ENCODE data around the gene RNF169.

GRCh38 chr11:74748211-74749126 is at the start of gene RNF169:
- no peak for TF ChIP-seq EZH2 (IDR thresholded peaks at IDR 0.05; ENCODE audit: low read length, missing control alignments)
- TF ChIP-seq CTCF (conservative IDR thresholded peaks at IDR 0.05 in 1 of 2, IDR thresholded peaks at IDR 0.05 in 1 of 2; ENCODE audit: low read depth in 1 of 2, low read length in 2 of 2) = no peak
